Mammary epithelial cell (primary cell): ENCODE results near the gene PARD3.

ENCODE experiments used
- EZH2 ChIP-seq: IDR thresholded peaks from 2 replicates; pipeline ENCODE4 v1.6.1; 2012; ENCODE audit warnings: low read length, inconsistent platforms, borderline replicate concordance
- TF ChIP-seq, protein P1 (sequence below), 2 donors: IDR thresholded peaks in 1 of 2; conservative IDR thresholded peaks in 1 of 2; 2 replicates each; pipeline ENCODE4 v1.5.1; 2011 to 2012; ENCODE audit warnings: inconsistent platforms in 2 of 2, low read length in 2 of 2, mild to moderate bottlenecking in 2 of 2, control low read depth in 1 of 2, low read depth in 1 of 2; ENCODE audit not compliant: insufficient read depth in 1 of 2; ENCODE audit errors: extremely low read depth in 1 of 2

DNA sequence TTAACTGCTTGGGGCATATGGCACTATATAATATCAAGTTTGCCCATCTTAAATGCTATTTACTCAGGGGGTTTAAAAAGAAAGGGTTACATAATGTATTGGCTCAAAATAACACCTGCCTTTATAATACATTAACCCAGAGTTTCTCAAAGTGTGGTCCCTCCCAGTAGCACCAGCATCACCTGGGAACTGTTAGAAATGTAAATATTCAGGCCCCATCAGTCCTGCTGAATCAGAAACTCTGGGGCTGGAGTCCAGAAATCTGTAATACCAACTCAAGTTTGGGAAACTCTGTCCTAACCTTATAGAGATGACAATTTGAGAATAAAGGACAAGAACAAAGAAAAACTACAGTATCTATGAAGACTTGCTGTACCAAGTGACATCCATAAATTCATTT lies 270.7 kb downstream of the PARD3 start:
- TF ChIP-seq, protein P1, sequence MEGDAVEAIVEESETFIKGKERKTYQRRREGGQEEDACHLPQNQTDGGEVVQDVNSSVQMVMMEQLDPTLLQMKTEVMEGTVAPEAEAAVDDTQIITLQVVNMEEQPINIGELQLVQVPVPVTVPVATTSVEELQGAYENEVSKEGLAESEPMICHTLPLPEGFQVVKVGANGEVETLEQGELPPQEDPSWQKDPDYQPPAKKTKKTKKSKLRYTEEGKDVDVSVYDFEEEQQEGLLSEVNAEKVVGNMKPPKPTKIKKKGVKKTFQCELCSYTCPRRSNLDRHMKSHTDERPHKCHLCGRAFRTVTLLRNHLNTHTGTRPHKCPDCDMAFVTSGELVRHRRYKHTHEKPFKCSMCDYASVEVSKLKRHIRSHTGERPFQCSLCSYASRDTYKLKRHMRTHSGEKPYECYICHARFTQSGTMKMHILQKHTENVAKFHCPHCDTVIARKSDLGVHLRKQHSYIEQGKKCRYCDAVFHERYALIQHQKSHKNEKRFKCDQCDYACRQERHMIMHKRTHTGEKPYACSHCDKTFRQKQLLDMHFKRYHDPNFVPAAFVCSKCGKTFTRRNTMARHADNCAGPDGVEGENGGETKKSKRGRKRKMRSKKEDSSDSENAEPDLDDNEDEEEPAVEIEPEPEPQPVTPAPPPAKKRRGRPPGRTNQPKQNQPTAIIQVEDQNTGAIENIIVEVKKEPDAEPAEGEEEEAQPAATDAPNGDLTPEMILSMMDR (conservative IDR thresholded peaks at IDR 0.05 in 1 of 2, IDR thresholded peaks at IDR 0.05 in 1 of 2; ENCODE audit: extremely low read depth in 1 of 2, insufficient read depth in 1 of 2, low read depth in 1 of 2, low read length in 2 of 2): no peak
- TF ChIP-seq EZH2: no peak
